Prostate gland (tissue), 2 donors: Measurements from ENCODE around the gene TRPM3. TPM values are rescaled to one million over a fixed set of nuclear protein-coding genes. Genes with fewer than 3 reads are reported as not detected.

Experiments used
- DNase-seq: peaks from one replicate; pipeline ENCODE4 v3.0.0-alpha.2; 2019; ENCODE audit warnings: low spot score
- H3K27ac ChIP-seq, 2 donors: fragments of 200-600 bp; sonication (generic); 2 replicates each; pipeline ENCODE4 v1.5.1; 2017 to 2019
- H3K27me3 ChIP-seq: fragments of 200-600 bp; sonication (generic); replicated peaks from 2 replicates; pipeline ENCODE4 v1.5.1; 2019; ENCODE audit not compliant: insufficient read depth
- H3K36me3 ChIP-seq, 2 donors: fragments of 200-600 bp; sonication (generic); 1 replicate in 1 of 2; 2 replicates in 1 of 2; pipeline versions ENCODE4 v1.5.1 to v1.8.1; 2017 to 2019
- H3K4me1 ChIP-seq: fragments of 200-600 bp; sonication (generic); replicated peaks from 2 replicates; pipeline ENCODE4 v1.5.1; 2019
- H3K4me3 ChIP-seq, 2 donors: fragments of 200-600 bp; sonication (generic); 2 replicates each; pipeline ENCODE4 v1.5.1; 2017 to 2019
- H3K9me3 ChIP-seq: fragments of 200-600 bp; sonication (generic); 2 replicates; pipeline ENCODE4 v1.5.1; 2017
- POLR2A ChIP-seq: fragments of 450-650 bp; IDR thresholded peaks from one replicate; pipeline ENCODE4 v1.6.1; 2016; ENCODE audit warnings: antibody characterized with exemption, mild to moderate bottlenecking
- POLR2AphosphoS5 ChIP-seq: sonication (generic); formaldehyde crosslinking; IDR thresholded peaks from one replicate; pipeline ENCODE4 v1.6.1; 2017; ENCODE audit warnings: antibody characterized with exemption
- WGBS: methylation state at CpG from one replicate; pipeline ENCODE4 v1.1.5; 2018; 5-methylcytosine and 5-hydroxymethylcytosine counted together
- intact Hi-C: fragments of 100-400 bp; cut with DNase I; formaldehyde crosslinking; loops from one replicate; pipeline ENCODE4 v1.14.2; 2022
- total RNA-seq, 2 donors: library from RNA; depleted of rRNA; stranded (reverse); fragments of >200 nt; gene quantifications; one replicate each; pipeline ENCODE4 v1.1.0, GENCODE V29; 2016
- TF ChIP-seq, protein P1 (sequence below), 4 experiments: fragments of 200-600 bp in 2 of 4; fragments of 450-650 bp in 2 of 4; sonication (generic) in 2 of 4; IDR thresholded peaks; 1 replicate in 3 of 4; 2 replicates in 1 of 4; pipeline ENCODE4 v1.5.1; 2016 to 2019; ENCODE audit warnings: antibody characterized with exemption in 4 of 4, mild to moderate bottlenecking in 2 of 4, moderate library complexity in 2 of 4

Gene TRPM3
- total RNA-seq, 2 donors from 2014 or later, result 0.32 to 18.7 TPM

GRCh38 chr9:70927530-70927929 lies 193.9 kb downstream of the TRPM3 start:
- no peak overlapping the region for H3K27ac ChIP-seq
- no peak for DNase-seq
- no peaks in the 10 kb centered on the region for H3K36me3 ChIP-seq
- 54% methylated on average over 2 of the region's 2 CpGs for WGBS
- no peaks in the 10 kb centered on the region for H3K27me3 ChIP-seq
- intact Hi-C loops, result loop anchor here (5.0 kb wide), 2 partner anchors 75 to 285 kb away; no protein-coding TSS in a partner anchor
- H3K4me3 ChIP-seq, result no peak overlapping the region
- H3K4me1 ChIP-seq, result no peaks in the 10 kb centered on the region
- no peaks in the 10 kb centered on the region for H3K9me3 ChIP-seq
- TF ChIP-seq, protein P1, sequence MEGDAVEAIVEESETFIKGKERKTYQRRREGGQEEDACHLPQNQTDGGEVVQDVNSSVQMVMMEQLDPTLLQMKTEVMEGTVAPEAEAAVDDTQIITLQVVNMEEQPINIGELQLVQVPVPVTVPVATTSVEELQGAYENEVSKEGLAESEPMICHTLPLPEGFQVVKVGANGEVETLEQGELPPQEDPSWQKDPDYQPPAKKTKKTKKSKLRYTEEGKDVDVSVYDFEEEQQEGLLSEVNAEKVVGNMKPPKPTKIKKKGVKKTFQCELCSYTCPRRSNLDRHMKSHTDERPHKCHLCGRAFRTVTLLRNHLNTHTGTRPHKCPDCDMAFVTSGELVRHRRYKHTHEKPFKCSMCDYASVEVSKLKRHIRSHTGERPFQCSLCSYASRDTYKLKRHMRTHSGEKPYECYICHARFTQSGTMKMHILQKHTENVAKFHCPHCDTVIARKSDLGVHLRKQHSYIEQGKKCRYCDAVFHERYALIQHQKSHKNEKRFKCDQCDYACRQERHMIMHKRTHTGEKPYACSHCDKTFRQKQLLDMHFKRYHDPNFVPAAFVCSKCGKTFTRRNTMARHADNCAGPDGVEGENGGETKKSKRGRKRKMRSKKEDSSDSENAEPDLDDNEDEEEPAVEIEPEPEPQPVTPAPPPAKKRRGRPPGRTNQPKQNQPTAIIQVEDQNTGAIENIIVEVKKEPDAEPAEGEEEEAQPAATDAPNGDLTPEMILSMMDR (IDR thresholded peaks at IDR 0.05), result no peak
- TF ChIP-seq POLR2A (no peak), POLR2AphosphoS5 (no peak)

- peak overlapping the region in 1 of 2 donors; percentile 9 for H3K4me3 ChIP-seq
- no peaks in the 10 kb centered on the region for H3K36me3 ChIP-seq
- H3K27ac ChIP-seq, result peak overlapping the region in 1 of 2 donors; percentile 31
- DNase-seq, result peak; percentile 45
- no peaks in the 10 kb centered on the region for H3K27me3 ChIP-seq
- intact Hi-C loops, result loop anchor here (2.0 to 5.0 kb wide), 3 partner anchors 77 to 326 kb away; no protein-coding TSS in a partner anchor
- WGBS, result 12% methylated on average over 9 of the region's 9 CpGs
- TF ChIP-seq POLR2AphosphoS5 (peak; percentile 29), POLR2A (no peak)
- TF ChIP-seq, protein P1 (IDR thresholded peaks at IDR 0.05), result peak; percentile 47 to 85 (median 76)
- no peaks in the 10 kb centered on the region for H3K4me1 ChIP-seq
- no peaks in the 10 kb centered on the region for H3K9me3 ChIP-seq
These were observed 196.4 kb downstream of the TRPM3 start for GRCh38 chr9:70924895-70925547.

DNA sequence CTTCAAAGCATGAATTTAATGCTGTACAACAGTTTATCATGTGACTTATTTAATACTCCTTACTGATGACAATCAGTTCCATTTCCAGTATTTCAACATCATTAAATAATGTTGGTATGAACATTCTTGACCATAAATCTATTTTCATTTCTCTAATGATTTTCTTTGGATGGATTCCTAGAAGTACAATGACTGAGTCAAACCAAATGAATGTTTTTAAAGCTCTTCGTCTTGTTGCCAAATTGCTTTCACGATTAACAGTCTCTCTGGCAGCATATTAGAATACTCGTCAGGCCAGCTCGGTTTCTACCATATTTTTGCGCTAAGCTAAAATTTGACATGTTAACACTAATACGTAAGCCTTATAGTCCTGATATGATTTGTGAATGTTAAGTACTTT lies 197.0 kb downstream of the TRPM3 start:
- Histone ChIP-seq H3K9me3 (no peaks in the 10 kb centered on the region), H3K4me1 (no peaks in the 10 kb centered on the region), H3K27me3 (no peaks in the 10 kb centered on the region), H3K27ac (peak overlapping the region in 1 of 2 donors; percentile 31), H3K36me3 (no peaks in the 10 kb centered on the region), H3K4me3 (no peak overlapping the region)
- DNase-seq, result no peak
- 17% methylated on average over 6 of the region's 6 CpGs for WGBS
- TF ChIP-seq, protein P1 (IDR thresholded peaks at IDR 0.05), result no peak
- TF ChIP-seq POLR2A (no peak), POLR2AphosphoS5 (peak; percentile 4)
- intact Hi-C loops, result loop anchor here (2.0 kb wide), 1 partner anchor 326 kb away; no protein-coding TSS in a partner anchor

DNA sequence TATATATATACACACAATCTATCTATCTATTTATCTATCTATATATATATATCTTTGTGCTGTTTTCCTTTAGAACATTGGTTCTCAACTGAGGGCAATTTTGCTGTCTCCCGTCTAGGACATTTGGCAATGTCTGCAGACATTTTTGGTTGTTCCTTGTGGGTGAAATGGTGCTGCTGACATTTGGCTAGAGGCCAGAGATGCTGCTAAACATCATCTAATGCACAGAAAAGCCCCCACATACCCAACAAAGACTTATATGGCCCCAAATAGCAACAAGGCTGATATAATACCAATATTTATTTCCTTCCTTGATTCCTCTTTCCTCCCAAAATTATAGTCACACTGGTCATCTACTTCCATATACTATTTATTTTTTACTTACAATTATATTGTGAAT lies 197.5 kb downstream of the TRPM3 start:
- TF ChIP-seq, protein P1 (IDR thresholded peaks at IDR 0.05), result no peak
- TF ChIP-seq POLR2A (no peak), POLR2AphosphoS5 (no peak)
- intact Hi-C loops, result loop anchor here (2.0 kb wide), 1 partner anchor 327 kb away; no protein-coding TSS in a partner anchor
- no peak for DNase-seq
- Histone ChIP-seq H3K27me3 (no peaks in the 10 kb centered on the region), H3K27ac (no peak overlapping the region), H3K4me1 (no peaks in the 10 kb centered on the region), H3K4me3 (no peak overlapping the region), H3K36me3 (no peaks in the 10 kb centered on the region), H3K9me3 (no peaks in the 10 kb centered on the region)
- WGBS, result 22% methylated on average over 1 of the region's 1 CpG

- Histone ChIP-seq H3K36me3 (no peaks in the 10 kb centered on the region), H3K4me1 (no peaks in the 10 kb centered on the region), H3K27me3 (no peaks in the 10 kb centered on the region), H3K4me3 (no peak overlapping the region), H3K9me3 (no peaks in the 10 kb centered on the region), H3K27ac (no peak overlapping the region)
- TF ChIP-seq, protein P1 (IDR thresholded peaks at IDR 0.05), result no peak
- no peak for TF ChIP-seq POLR2A
- DNase-seq, result no peak
- WGBS, result 71% methylated on average over 1 of the region's 1 CpG
- intact Hi-C loops, result no loop called here
These were observed 200.3 kb downstream of the TRPM3 start for GRCh38 chr9:70921136-70921535.
